Putamen (tissue), 1 donor: ENCODE results near the gene HYAL3.
"Not testable (repeated sequence)": the region's sequence is repeated elsewhere in the genome, so short reads cannot be mapped to it uniquely, and the experiment has no call there.

ENCODE experiments used
- DNase-seq: peaks from one replicate; pipeline ENCODE4 v3.0.0-alpha.2; 2016; ENCODE audit warnings: low spot score

The HYAL3 gene

DNA sequence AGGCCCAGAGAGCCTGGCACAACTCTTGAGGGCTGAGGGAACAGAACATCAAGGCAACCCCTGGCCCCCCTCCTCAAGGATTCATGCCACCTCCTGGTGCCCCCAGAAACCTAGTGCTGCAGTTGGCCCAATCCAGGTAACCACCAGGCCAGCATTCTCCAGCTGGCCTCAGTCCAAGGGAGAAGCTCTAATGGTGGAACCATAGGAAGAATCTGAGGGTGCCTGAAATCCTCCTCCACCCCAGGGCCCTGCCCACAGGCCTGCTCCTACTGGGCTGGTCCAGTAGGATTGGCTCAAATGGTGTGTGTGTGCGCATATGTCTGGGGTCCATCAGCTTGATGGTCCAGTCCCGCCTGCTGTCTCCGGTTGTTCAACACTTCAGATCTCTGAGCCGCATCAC is 15.6 kb upstream of the HYAL3 start:
- DNase-seq, result no peak

DNA sequence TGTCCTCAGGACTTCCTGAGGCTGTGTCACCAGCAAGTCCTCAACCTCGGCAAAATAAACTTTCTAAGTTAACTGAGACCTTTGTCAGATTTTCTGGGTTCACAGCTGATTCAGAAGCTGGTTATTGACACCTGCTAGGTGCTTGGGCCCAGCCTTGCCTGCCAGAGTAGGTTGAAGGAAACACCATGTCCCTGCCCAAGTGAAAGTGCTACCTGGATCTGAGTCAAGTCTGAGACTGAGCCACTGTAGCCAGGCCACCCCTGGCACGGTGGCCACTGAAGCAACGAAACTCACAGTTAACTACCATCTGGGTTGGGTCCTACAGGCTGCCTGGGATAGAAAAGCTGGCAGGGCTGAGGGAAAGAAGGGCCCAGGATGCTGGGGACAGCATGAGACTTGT is 15.1 kb upstream of the HYAL3 start:
- DNase-seq, result no peak

DNA sequence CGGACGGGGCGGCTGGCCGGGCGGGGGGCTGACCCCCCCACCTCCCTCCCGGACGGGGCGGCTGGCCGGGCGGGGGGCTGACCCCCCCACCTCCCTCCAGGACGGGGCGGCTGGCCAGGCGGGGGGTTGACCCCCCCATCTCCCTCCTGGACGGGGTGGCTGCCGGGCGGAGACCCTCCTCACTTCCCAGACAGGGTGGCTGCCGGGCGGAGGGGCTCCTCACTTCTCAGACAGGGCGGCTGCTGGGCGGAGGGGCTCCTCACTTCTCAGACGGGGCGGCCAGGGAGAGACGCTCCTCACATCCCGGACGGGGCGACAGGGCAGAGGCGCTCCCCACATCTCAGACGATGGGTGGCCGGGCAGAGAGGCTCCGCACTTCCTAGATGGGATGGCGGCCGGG is 12.8 kb upstream of the HYAL3 start:
- DNase-seq, result not testable (repeated sequence)

DNA sequence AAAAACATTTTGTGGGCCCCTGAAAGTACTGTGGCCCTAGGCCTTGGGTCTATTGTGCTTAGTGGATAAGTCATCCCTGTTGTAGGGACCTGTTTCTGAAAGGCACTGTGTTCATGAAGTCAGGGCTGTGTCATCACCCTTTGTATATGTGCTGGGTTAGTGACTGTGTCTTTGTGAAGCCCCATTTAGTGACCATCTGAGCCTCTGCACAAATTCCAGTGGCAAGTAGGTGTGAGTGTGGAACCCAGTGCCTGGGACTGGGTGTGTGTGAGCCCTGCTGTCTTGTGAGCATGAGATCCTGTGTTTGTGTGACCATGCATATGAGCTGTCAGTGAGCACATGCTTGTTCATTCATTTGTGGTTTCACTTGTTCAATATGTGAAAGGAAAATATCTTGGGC is 5.4 kb upstream of the HYAL3 start:
- DNase-seq, result no peak

DNA sequence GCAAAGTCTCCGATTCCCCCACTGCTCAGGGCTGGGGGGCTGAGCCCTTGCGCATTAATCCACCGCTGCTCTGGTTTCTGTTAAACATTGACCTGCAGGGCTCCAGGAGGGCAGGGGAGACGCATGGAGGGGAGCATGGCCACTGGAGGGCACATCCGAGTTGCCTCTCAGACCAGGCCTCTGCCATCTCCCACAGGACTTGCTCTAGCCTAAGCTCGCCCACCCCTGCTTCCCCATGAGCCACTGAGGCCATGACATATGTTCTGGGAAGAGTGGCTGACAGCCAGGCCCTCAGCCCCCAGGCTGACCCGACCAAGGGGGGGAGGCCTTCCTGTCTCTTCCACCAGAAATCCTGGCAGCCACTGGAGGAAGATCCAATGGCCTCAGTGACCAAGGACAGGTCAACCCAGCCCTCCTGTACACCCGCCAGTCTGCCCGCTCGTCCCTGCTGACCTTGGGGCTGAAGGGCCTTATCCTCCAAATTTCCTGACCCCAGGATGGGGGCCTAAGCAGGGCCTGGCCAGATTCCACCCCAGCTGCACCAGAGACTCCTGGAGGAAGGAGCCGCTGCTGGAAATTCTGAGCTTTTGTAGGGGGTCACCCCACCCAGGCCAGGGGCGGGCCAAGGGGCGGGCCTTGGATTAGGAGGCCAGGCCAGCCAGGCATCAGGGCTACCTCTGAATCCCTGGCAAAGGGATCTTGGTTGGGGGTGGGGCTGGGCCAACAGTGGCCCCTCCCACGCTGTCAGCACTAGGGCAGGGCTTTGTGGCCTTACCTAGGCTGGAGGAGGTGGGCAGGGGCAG is 4.0 kb upstream of the HYAL3 start, which contains the start of gene HYAL1:
Gene HYAL1, minus strand, starts transcription at position 562 of the 803 bp plus-strand sequence. CDS start 618 bp downstream, outside the sequence.
- DNase-seq, result no peak

DNA sequence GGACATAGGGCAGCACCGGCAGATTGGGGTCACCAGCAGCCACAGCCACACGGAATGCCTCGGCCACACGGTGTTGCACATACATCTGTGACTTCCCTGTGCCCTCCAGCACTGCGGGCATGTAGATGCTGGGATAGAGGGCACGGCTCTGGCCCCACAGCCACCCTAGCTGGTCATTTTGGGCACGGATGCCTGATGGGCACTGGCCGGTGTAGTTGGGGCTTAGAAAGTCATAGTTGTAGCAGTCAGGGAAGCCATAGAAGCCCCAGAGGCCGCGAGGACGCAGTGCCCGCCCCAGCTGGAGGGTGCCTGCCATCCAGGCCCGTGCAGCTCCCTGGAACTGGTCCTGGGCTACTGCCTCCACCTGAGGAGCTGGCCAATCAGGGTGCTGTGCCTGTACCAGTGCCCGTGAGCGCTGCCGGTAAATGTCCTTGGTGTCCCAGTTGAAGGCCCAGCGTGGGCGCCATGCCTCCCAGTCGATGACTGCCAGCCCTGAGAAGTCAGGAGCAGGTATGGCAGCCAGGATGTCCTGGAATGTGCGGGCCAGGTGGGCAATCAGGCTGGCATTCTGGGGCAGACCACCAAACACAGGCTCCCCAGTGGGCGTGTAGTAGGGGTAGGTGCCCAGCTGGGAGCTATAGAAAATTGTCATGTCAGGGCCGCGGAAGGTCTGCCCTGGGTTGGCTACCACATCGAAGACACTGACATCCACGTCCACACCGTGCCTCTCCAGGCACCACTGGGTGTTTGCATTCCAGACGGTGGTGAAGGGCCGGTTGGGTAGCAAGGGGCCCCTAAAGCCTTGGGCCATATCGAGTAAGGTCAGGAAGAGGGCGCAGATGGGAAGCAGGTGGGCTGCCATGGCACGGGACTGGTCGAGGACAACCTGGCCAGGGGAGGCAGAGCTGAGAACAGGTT is 3.1 kb upstream of the HYAL3 start:
- DNase-seq, result no peak

DNA sequence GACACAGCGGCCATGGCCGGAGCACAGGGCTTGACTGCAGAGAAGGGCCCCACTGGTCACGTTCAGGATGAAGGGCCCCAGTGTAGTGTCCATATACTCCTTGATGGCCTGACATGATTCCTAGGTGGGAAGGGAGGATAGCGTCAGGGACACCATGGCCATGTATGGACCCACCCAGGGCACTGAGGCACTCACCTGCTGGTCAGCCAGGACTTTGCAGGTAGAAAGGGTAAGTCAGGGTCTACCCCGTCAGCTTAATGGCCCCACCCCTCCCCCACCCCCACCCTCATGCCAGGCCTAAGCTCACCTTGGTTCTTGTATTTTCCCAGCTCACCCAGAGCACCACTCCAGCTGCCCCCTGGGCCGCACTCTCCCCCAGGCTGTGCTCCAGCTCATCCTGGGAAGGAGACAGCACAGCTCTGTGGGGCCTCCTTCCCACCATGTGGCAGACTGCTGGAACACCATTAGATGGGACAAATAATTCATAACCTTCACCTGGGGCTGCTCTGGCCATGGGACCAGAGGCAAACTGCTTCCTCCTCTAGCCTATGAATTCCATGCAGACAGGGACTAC is 1.6 kb upstream of the HYAL3 start:
- no peak for DNase-seq

DNA sequence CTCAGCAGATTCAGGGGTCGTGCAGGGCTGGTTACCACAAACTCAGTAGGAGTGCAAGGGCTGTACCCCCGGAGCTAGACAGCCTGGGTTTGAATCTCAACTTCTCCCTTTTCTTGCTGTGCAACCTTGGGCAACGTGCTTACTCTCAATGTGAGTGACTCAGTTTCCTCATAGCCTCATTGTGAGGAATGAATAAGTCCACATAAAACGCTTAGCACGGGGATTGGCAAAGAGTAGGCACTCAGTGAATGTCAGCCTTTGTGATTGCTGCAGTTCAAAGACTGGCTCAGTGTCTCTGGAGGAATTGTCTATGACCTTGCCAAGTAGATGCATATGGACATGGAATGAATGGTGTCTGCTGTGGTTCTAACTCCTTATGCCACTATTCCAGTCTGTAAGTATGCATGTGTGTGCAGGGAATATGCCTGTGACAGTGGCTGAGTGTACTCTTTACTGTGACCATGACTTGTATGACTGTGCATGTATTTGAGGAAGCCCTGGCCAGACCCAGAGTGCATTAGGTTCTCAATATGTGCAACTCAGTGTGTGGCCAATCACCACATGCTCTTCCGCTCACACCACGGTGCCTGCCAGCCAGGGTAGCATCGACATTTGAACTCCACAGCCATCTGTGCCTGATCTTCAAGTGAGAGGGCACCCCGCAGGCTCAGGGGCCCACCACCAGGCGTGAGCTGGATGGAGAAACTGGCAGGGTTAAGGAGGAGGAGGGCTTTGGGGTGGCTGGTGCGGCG is 900 bp upstream of the HYAL3 start:
- DNase-seq, result peak; percentile 86

DNA sequence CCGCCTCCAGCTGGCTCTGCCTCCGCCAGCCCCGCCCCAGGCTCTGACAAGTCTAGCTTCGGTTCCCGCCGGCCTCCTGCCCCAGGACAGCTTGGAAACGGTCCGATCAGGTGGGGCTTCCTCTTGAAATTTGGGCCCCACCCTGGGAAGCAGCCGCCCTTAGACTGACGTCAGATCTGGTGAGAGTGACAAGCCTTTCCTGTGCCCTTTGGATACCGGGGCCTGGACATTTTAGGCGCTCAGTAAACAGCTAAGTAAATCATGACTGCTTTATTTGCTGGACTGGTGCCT is 378 bp upstream of the HYAL3 start:
- DNase-seq, result no peak

DNA sequence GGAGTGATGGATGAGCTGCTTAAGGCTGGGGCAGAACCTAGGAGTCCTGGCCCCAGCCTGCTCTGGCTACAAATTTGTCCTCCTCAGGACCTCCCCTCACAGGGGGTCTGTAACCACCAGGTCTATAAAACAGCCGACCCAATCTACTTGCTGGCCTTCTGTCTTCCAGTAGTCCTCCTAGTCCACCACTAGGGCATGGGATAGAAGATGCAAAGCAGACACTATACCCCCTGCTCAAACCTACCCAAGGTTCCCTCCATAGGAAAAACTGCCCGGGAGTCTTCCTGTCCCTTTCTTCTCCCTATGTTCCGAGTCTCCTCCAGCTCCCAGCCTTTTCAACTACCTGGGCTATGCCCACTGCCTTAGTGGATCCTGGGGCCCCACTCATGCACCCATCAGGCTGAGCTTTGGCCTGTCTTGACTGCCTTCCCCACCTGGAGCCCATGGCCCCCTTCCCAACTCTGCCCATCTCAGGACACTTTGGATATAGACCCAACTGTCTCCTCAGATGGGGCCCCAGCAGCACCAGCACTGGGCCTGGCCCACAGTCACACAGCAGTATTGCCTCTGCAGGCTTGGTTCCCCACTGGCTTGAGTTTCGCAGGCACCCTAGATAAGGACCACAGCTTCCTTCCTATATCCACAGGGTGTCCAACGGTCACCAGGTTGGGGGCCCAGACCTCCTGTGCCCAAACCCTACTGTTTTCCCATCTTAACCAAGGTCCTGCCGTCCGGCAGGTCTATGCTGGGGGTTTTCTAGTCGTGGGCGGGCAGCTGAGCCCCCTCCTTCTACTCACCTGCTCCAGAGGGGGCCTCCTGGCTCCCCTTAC is 1.1 kb downstream of the HYAL3 start:
- DNase-seq, result no peak

DNA sequence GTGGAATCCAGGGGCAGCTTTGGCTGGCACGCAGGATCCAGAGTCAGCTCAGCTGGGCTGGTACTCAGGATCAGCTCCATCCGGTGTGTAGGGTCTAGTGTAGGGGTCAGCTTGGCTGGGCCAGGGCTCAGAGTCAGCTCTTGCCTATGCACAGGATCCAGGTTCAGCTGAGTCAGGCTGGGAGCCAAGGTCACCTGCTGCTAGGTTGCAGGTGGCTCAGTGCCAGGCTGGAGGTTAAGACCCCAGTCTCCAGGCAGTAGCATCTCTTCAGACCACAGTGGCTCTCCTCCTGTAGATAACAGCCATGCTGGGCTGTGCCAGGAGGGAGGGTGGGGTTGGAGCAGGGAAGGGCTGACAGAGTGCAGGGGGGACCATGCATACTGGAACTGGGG is 1.8 kb downstream of the HYAL3 start:
- no peak for DNase-seq

DNA sequence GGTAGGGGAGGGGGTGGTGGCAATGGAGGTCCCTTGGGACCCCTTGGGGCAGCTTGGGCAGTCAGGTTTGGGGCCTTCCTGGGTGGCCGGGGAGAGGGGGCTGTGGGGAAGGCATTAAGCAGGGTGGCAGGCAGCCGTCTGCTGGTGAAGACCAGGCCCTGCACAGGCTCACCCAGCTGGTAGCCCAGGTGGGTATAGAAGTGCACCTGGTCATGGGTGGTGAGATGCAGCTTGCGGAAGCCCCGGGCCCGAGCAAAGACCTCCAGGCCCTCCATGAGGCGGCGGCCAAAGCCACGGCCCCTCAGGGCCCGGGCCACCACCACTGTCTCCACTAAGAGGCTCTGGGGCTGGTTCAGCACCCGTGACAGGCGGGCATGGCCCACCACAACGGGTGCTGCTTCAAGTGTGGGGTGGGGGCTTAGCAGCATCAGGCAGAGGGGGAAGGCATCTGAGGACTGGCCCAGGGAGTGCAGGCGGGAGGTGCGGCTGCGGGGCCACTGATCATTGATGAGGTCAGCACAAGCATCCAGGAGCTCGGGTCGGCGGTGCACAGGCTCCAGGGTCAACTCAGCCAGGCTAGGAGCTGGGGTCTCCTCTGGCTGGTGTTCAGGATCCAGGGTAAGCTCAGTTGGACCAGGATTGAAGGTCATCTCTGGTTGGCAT is 2.4 kb downstream of the HYAL3 start:
- DNase-seq, result no peak

DNA sequence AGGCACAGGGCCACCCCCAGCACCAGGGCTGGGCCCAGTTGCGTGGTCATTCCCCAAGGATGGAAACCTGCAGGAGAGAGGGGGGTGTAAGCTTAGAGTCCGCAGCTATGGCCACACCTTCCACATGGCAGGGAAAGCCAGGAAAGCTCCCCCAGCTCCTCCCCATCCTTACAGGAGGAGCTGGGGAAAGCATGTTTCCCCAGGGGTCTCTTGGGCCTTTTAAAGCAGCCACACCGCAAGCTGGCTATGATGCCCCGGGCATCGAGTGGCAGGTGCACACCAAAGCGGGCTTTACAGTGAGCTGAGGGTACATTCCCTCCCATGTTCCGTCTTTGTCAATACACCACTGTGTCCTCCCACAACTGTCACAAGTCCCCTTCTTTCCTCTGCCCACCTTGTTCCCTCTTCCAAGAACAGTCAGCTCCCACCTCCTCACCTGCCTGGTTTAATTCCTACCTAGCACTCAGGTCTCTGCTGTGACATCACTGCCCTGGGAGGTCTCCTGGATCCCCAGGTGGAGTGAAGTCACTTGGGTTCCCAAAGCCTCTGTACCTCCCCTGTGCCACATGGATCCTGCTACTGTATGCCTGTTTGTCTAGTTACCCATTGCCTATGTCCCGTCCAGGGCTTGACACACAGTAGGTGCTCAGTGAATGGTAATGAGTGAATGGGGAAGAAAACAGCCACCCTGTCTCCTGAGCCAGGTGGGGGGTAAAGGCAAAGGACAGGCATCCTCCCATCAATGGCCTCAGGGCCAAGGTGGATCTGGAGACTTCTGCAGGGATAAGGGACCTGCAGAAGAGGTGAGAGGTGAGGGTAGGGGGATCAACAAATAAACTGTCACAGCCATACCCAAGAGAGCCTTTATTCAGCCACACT is 3.4 kb downstream of the HYAL3 start:
- no peak for DNase-seq

DNA sequence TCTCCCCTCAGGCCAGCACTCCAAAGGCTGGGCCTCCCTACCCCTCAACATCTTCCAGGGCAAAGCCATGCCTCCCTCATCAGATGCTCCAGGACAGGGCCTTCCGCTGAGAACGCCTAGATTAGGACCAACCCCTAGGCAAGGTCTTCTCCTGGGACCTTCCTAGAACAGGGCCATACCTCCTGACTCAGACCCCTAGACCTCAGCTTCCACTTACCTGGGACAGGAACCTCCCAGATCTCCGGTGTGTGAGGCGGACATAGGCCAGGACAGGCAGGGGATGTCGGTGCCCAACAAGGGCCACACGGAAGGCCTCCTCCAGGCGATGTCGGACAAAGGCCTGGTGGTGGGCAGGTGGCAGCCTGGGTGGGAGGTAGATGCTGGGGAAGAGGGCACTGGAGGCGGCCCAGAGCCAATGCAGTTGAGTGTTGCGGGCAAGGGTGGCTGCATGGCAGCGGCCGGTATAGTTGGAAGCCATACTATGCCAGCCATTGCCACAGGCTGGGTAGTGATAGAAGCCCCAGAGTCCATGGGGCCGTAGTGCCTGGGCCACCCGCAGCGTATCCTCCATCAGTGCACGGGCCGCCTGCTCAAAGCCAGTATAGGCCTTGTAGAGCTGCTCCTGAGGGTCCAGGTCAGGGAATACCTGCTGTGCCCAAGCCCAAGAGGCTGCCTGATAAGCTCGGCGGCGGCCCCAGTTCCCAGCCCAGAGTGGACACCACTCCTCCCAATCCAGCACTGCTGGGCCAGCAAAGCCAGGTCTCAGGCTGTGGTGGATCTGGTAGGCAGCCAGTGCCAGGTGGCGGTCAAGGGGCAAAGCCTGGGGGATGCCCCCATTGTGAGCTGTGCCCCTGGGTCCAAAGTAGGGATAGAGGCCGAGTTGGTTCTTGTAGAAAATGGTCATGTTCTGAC is 4.5 kb downstream of the HYAL3 start:
- no peak for DNase-seq

DNA sequence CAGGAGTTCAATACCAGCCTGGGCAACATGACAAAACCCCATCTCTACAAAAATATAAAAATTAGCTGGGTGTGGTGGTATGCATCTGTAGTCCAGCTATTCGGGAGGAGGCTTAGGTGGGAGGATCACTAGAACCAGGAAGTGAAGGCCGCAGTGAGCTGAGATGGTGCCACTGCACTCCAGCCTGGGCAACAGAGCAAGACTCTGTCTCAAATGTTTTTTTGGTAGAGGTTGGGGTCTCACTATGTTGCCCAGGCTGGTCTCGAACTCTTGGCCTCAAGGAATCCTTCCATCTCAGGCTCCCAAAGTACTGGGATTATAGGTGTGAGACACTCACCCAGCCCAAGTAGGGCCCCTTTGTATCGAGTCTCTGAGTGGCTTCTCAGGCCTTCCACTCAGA is 5.1 kb downstream of the HYAL3 start:
- DNase-seq, result no peak

DNA sequence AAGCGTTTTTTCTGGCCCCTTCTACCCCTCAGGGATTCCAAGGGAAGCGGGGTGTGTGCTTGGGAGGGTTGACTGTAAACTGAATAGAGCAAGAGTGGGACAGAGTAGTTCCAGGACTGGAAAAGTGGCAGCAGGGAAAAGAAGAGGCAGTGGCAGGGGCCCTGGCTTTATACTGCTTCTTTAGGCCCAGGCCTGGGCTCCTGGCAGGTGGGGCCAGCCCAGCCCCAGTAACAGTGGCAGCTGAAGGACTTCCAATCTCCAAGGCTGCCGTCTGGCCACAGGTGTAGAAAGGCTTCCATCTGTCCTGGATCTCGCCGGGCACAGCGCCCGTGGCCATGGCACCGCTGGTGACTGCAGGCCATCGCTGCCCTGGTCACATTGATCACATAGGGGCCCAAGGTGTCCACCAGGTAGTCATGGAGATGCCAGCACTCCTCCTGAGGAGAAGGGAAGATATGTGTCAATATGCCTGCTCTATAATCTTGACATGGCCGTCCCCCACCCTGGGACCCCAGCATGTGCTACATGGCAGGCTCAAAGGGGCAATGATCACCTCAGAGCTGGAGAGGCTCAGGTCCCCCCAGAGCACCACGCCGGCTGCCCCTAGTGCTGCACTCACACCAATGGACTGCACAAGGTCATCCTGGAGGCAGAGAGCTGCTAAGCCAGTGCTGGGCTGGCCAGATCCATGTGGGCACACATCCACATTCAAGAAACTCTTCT is 6.0 kb downstream of the HYAL3 start:
- no peak for DNase-seq

DNA sequence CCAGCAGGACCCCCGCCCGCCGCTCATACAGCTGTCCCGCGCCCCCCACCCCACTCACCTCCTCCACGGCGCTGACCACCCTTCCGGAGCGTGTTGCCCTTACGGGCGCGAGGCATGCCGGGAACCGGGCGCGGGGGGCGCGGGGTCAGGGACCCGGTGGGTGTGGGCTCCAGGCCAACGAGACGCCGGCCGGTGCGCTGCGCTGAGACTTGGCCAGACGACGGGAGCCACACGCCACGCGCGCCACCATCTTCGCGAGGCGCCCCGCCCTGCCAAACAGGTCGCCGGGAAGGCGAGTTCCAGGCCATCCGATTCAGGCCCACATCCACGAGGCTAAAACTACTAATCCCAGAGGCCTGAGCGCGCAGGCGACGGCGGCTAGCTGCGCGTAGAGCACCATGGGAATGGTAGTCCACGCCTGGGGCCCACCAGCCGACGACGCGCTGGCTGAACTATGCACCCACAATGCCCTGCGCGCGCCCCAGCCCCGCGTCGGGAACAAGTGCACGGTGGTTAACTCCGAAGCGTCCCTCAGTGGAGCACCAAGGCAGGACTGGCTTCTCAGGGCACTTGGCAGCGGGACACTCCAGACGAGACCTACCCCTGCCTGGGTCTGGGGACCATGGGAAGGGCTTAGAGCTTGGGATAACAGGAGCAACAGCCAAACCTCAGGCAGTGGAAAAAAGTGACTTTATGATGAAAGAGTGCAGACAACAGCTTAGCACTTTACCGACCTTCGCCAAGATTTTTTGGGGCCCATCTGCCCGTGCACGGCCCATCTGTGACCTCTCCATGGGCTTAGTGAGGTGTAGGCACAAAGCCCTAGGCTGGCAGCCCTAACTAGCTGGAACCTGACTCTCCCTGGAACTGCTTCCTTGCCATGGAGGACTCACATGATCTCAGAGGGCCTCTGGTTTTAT is 6.8 kb downstream of the HYAL3 start, which contains the start of gene IFRD2:
Gene IFRD2, minus strand, starts transcription at position 271 of the 920 bp plus-strand sequence. Its CDS starts 155 bp downstream, at position 116.
- peak; percentile 98 for DNase-seq
